Stimulated activated CD4-positive, alpha-beta T cell treated with anti-CD3 and anti-CD28 coated beads, Interleukin-12 subunit alpha, Interleukin-12 subunit beta, amount 100 ng/mL, for 24 hours (primary cell): ENCODE results near the gene ANKRD65.
A peak's percentile ranks its signal among the peaks of the same experiment; 100 is the strongest.
"Not testable (repeated sequence)": the region's sequence is repeated elsewhere in the genome, so short reads cannot be mapped to it uniquely, and the experiment has no call there.

ENCODE experiments used
- DNase-seq, 2 experiments: peaks; one replicate each; pipeline ENCODE4 v3.0.0-alpha.2; 2020; ENCODE audit warnings: low read depth in 2 of 2

ANKRD65 gene

GRCh38 chr1:1397839-1398523 is 23.1 kb downstream of the ANKRD65 start:
- DNase-seq, result no peak

DNA sequence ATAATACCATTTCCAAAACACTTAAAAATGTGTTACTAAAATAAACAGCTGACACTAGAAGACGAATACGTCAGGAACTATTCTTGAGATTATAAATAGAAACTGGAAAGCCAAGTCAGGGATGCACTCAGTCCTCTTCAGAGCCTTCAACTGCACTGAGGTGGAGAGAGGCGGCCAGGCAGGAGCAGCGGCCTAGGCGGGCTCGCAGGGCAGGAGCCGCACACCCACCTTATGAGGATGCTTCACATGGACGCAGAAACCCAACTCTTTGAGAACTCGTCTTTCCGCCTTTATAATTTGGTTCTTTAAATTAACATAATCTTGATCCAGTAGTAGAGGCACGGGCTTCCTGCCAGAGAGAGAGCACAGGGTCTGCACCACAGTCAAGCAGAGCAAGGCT is 25.9 kb downstream of the ANKRD65 start:
- no peak for DNase-seq

DNA sequence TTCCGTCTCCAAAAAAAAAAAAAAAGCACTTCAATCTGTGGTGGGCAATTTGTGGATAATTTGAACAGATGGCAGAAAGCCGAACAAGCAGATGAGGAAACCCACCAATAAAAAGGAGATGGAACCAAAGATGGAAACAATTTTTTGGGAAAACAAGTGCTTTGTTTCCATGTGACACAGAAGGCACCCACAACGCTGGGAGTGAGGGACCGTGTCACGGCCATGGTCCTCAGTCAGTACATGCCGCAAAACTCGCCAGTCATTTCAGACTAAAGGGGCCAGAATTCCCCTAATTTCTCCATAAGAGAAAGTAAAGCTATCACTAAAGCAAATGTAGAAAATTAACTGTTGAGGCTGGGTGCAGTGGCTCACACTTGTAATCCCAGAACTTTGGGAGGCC is 27.0 kb downstream of the ANKRD65 start:
- no peak for DNase-seq

- no peak for DNase-seq
These were observed 27.6 kb downstream of the ANKRD65 start for GRCh38 chr1:1393428-1393827.

GRCh38 chr1:1393014-1393413 is 28.1 kb downstream of the ANKRD65 start:
- no peak for DNase-seq

DNA sequence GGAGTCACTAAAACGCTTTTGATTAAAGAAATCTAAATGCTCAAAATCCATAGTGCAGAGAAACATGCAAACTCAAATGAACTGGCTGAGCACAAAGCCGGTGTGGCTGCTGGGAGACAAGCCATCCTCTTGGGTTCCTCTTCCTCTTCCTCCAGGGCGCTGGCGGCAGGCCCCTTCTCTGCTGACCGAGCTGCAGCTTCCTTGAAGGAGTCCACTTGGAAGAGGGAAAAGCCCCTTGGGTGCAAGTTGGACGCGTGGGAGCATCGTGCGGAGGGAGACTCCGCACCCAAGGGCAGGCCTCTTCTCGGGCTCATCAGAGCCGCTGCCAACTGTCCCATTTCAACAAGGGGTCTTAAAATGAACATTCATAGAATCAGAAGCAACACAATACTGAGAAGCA is 29.9 kb downstream of the ANKRD65 start:
- DNase-seq, result no peak

GRCh38 chr1:1390675-1391074 is 30.4 kb downstream of the ANKRD65 start:
- no peak for DNase-seq

DNA sequence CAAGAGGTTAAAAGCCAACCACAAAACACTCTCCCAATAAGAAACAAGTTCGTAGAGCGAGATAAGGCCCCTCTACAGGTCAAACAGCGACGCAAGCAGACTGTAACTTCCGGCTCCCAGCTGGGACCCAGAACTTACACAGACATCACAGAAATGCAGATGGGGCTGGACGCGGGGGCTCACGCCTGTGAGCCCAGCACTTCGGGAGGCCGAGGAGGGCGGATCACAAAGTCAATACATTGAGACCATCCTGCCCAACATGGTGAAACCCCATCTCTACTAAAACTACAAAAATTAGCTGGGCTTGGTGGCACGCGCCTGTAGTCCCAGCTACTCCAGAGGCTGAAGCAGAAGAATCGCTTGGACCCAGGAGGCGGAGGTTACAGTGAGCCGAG is 33.0 kb downstream of the ANKRD65 start:
- no peak for DNase-seq

DNA sequence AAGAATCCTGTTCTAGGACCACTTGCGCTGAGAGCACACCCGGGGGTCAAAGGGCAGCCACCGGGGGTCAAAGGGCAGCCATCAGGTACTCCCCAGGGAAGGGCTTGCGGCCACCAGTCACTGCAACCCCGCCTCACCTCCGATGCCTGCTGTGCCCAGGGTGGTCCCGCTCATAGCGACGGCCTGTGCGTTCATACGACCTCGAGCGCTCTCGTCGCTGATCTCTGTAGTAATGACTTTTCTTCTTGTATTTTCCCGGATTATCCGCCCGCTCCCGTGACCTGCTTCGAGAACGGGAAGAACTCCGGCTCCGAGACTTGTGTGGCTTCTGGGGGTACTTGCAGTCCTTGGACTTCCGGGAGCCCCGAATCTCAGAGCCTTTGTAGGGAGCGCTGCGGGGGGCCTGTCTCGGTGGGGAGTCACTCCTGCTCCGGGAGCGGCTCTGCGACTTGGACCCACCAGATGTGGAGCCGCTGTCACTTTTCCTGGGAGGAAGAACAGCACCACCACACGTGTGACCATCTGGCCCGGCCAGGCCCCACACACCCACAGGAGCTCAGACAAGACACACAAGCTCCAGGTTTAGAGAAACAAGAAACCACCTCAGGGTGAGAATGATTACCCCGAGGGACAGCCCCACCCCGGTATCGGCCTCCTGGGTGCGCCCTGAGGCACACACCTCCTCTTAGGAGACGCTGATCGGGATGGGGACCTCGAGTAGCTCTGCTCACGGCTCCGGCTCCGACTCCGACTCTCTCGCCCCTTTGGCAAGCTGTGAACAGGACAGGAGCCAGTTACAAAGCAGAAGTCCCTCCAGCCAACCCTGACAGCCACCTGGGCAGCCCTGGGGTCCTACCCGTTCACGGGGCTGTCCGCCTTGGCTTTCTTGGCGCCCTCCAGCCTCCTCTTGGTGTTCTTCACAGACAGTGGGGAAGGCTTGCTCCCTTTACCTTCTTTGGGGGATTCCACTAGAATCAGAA is 33.7 kb downstream of the ANKRD65 start:
- no peak for DNase-seq

GRCh38 chr1:1385931-1386330 is 35.1 kb downstream of the ANKRD65 start:
- DNase-seq, result no peak

DNA sequence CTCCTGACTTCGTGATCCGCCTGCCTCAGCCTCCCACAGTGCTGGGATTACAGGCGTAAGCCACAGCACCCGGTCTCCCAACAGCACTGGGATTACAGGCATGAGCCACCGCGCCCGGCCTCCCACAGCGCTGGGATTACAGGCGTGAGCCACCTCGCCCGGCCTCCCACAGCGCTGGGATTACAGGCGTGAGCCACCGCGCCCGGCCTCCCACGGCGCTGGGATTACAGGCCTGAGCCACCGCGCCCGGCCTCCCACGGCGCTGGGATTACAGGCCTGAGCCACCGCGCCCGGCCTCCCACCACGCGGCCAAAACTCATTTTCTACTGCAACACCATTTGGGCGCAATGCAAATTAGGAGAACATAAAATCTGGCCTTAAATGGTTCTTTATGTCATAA is 35.7 kb downstream of the ANKRD65 start:
- not testable (repeated sequence) for DNase-seq

DNA sequence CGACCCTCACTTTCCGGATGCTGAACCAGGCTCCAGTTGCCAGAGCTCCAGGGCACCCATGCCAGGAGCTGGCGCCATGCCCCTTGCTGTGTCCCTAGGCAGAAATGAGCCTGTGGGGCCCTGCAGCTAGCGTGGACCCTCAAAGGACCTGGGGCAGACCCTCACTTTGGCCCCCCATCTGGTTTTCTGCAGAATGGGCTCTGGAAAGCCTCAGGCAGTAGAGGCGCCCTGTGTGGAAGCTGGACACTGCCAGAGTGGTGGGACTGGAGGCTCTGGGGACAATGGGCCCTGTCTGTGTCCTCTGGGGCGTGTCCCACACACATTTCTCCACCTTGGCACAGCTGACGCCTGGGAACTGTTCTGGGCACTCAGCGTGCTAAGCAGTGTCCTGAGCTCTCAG is 39.8 kb downstream of the ANKRD65 start:
- DNase-seq, result no peak

DNA sequence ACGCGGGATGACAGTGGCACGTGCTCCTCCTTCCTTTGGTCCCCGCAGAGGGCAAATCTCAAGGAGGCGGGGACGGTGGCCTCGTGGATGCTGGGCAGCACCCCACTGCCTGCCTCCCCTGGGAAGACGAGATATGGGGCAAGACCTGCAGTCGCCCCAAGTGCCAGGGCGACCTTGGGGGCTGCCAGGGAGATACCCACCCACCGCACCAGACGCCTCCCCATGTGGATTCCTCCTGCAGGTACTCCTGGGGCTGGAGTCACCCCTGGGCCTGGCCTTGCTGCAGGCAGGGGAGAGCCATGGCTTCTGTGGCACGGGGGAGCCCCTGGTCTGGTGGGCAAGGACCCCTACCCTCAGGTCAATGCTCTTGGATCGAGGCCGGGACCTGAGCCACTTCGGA is 40.2 kb downstream of the ANKRD65 start:
- no peak for DNase-seq

GRCh38 chr1:1377540-1378205 is 43.4 kb downstream of the ANKRD65 start:
- no peak for DNase-seq

DNA sequence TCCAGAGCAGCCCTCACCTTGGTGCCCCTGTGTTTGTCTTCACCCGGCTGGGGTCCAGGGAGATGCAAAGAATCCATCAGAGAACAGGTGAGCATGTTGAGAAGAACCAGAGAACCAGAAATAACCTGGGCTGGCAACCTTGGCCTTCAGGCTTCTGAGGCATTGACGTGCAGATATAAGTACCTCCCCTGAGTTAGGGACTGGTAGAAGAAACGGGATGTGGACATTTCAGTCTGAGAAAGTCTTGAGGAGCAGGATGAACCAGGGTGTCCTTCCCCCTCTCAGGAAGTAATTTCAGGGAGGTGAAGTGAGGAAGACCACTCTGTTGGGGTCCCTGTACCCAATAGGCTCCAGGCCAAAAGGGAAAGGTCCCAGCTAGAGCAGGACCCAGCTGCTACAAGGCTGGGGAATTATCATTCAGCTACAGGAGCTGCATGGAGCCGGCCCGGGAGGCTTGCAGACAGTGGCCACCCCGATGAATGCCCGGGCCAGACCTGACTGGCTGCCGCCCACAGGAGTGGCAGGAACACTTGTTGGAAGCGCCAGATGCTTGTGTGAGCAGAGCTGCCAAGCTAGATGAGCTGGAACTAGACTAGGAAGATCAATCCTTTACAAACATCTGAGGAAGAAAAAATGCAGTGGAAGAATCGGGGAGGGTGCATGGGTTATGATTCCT is 44.4 kb downstream of the ANKRD65 start:
- no peak for DNase-seq

- DNase-seq, result peak; percentile 93
These were observed 46.0 kb downstream of the ANKRD65 start, which contains the start of gene AURKAIP1 for GRCh38 chr1:1374929-1375662. Gene AURKAIP1, minus strand, starts transcription at chr1:1375207. Its CDS starts 451 bp downstream, at chr1:1374756.

- DNase-seq, result no peak
These were observed 46.5 kb downstream of the ANKRD65 start for GRCh38 chr1:1374589-1374928.

- DNase-seq, result no peak
These were observed 47.1 kb downstream of the ANKRD65 start for GRCh38 chr1:1373815-1374588.

DNA sequence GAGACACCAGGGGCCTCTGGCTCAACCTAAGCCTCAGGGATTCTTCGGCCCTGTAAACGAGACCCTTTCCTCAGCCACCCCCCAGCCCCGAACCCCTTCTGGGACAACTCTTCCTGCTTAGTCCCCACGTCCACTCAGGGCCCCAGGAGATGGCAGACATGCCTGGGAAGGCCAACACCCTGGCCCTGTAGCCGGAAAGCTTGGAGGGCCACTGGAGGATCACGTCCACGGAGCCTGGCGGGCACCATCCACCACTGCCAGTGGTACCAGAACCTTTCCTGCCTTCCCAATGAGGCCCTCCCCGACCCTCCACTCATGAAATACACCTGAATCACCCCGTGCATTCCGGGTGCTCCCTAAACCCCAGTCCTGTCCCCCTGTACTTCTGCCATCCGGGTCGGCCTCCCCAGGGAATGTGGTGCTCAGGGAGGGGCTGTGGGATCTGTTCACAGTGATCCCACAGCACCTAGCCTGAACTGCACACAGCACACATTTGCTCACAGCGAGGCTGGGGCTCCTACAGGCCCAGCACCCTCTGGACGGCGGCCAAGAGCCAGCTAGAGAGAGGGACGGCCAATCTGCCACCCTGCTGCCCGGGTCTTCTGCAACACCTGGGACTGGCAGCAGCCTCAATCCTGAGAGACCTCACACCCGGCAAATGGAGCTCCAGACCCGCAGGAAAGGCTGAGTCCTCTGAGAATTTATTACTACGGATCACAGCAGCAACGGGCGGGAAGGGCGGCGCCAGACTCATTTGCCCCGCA is 47.8 kb downstream of the ANKRD65 start:
- DNase-seq, result no peak
